ENCODE results near the gene ADAMTS18.

The ADAMTS18 gene

GRCh38 chr16:77310877-77311276, 124.0 kb downstream of the ADAMTS18 start:
- no peaks in the 10 kb centered on the region for H3K36me3 ChIP-seq (replicated peaks; ENCODE audit: low read depth, low read length)
- TF ChIP-seq EZH2phosphoT487 (IDR thresholded peaks at IDR 0.05; ENCODE audit: low read depth) (no peak), CTCF (IDR thresholded peaks at IDR 0.05; ENCODE audit: low read depth, low read length) (no peak)
- no peak overlapping the region for H3K9ac ChIP-seq (ENCODE audit: low read length)
- H3K79me2 ChIP-seq (ENCODE audit: low read length): no peaks in the 10 kb centered on the region
- no peaks in the 10 kb centered on the region for H3K4me1 ChIP-seq (ENCODE audit: low read length)
- H3K9me3 ChIP-seq (ENCODE audit: insufficient read depth, low read length): no peaks in the 10 kb centered on the region
- H3K4me2 ChIP-seq (ENCODE audit: low read length): no peak overlapping the region
- H2AFZ ChIP-seq (ENCODE audit: low read depth, low read length): no peak overlapping the region
- no peaks in the 10 kb centered on the region; the same call in 1 of the 2 replicates for H3K27me3 ChIP-seq (ENCODE audit: low read depth, low read length)
- H4K20me1 ChIP-seq (ENCODE audit: insufficient read depth, low read length): no peaks in the 10 kb centered on the region
- no peak overlapping the region for H3K4me3 ChIP-seq (ENCODE audit: low read length)
- H3K27ac ChIP-seq (ENCODE audit: low read length): no peak overlapping the region

- Histone ChIP-seq H3K9me3 (ENCODE audit: insufficient read depth, low read length) (no peaks in the 10 kb centered on the region), H3K4me3 (ENCODE audit: low read length) (no peak overlapping the region), H3K36me3 (replicated peaks; ENCODE audit: low read depth, low read length) (no peaks in the 10 kb centered on the region), H3K4me2 (ENCODE audit: low read length) (no peak overlapping the region), H3K4me1 (ENCODE audit: low read length) (no peaks in the 10 kb centered on the region), H3K27me3 (ENCODE audit: low read depth, low read length) (no peaks in the 10 kb centered on the region; the same call in 1 of the 2 replicates), H2AFZ (ENCODE audit: low read depth, low read length) (no peak overlapping the region), H4K20me1 (ENCODE audit: insufficient read depth, low read length) (no peaks in the 10 kb centered on the region), H3K27ac (ENCODE audit: low read length) (no peak overlapping the region), H3K79me2 (ENCODE audit: low read length) (no peaks in the 10 kb centered on the region), H3K9ac (ENCODE audit: low read length) (no peak overlapping the region)
- TF ChIP-seq EZH2phosphoT487 (IDR thresholded peaks at IDR 0.05; ENCODE audit: low read depth) (no peak), CTCF (IDR thresholded peaks at IDR 0.05; ENCODE audit: low read depth, low read length) (no peak)
Measured at GRCh38 chr16:77308163-77308561, 126.7 kb downstream of the ADAMTS18 start.

- Histone ChIP-seq H4K20me1 (ENCODE audit: insufficient read depth, low read length) (no peaks in the 10 kb centered on the region), H3K27me3 (ENCODE audit: low read depth, low read length) (no peaks in the 10 kb centered on the region; the same call in 1 of the 2 replicates), H3K27ac (ENCODE audit: low read length) (no peak overlapping the region), H3K4me1 (ENCODE audit: low read length) (no peaks in the 10 kb centered on the region), H2AFZ (ENCODE audit: low read depth, low read length) (no peak overlapping the region), H3K4me3 (ENCODE audit: low read length) (no peak overlapping the region), H3K36me3 (replicated peaks; ENCODE audit: low read depth, low read length) (no peaks in the 10 kb centered on the region), H3K79me2 (ENCODE audit: low read length) (no peaks in the 10 kb centered on the region), H3K9ac (ENCODE audit: low read length) (no peak overlapping the region), H3K9me3 (ENCODE audit: insufficient read depth, low read length) (no peaks in the 10 kb centered on the region), H3K4me2 (ENCODE audit: low read length) (no peak overlapping the region)
- TF ChIP-seq CTCF (IDR thresholded peaks at IDR 0.05; ENCODE audit: low read depth, low read length) (no peak), EZH2phosphoT487 (IDR thresholded peaks at IDR 0.05; ENCODE audit: low read depth) (no peak)
Measured at GRCh38 chr16:77307426-77308162, 127.2 kb downstream of the ADAMTS18 start.

- no peak overlapping the region for H3K27ac ChIP-seq (ENCODE audit: low read length)
- H3K4me3 ChIP-seq (ENCODE audit: low read length): no peak overlapping the region
- H3K4me1 ChIP-seq (ENCODE audit: low read length): no peaks in the 10 kb centered on the region
- TF ChIP-seq CTCF (IDR thresholded peaks at IDR 0.05; ENCODE audit: low read depth, low read length) (no peak), EZH2phosphoT487 (IDR thresholded peaks at IDR 0.05; ENCODE audit: low read depth) (no peak)
- H3K36me3 ChIP-seq (replicated peaks; ENCODE audit: low read depth, low read length): no peaks in the 10 kb centered on the region
- H4K20me1 ChIP-seq (ENCODE audit: insufficient read depth, low read length): no peaks in the 10 kb centered on the region
- no peaks in the 10 kb centered on the region for H3K9me3 ChIP-seq (ENCODE audit: insufficient read depth, low read length)
- H3K4me2 ChIP-seq (ENCODE audit: low read length): no peak overlapping the region
- no peaks in the 10 kb centered on the region; the same call in 1 of the 2 replicates for H3K27me3 ChIP-seq (ENCODE audit: low read depth, low read length)
- no peak overlapping the region for H2AFZ ChIP-seq (ENCODE audit: low read depth, low read length)
- no peak overlapping the region for H3K9ac ChIP-seq (ENCODE audit: low read length)
- H3K79me2 ChIP-seq (ENCODE audit: low read length): no peaks in the 10 kb centered on the region
Measured at GRCh38 chr16:77306075-77306474, 128.8 kb downstream of the ADAMTS18 start.
